LNCAP (cell line): ENCODE data around the gene CEACAM18.

Experiments
- CTCF ChIP-seq: fragments of 450-650 bp; IDR thresholded peaks from 2 replicates; pipeline ENCODE4 v1.5.1; 2017; ENCODE audit warnings: mild to moderate bottlenecking

The CEACAM18 gene

GRCh38 chr19:51478381-51479234, at the start of gene CEACAM18:
TSS of gene CEACAM18 (plus strand) at chr19:51478539.
- no peak for TF ChIP-seq CTCF

GRCh38 chr19:51430221-51430620, 48.1 kb upstream of the CEACAM18 start:
- TF ChIP-seq CTCF: no peak

GRCh38 chr19:51431124-51431523, 47.2 kb upstream of the CEACAM18 start:
- no peak for TF ChIP-seq CTCF

- TF ChIP-seq CTCF: no peak
These were observed 45.3 kb upstream of the CEACAM18 start for GRCh38 chr19:51433043-51433442.

- TF ChIP-seq CTCF: no peak
These were observed 43.9 kb upstream of the CEACAM18 start for GRCh38 chr19:51434456-51434855.

GRCh38 chr19:51439021-51439465, 39.3 kb upstream of the CEACAM18 start:
- peak; percentile 46; the same call in 1 of the 2 replicates for TF ChIP-seq CTCF

GRCh38 chr19:51440052-51440451, 38.3 kb upstream of the CEACAM18 start:
- no peak for TF ChIP-seq CTCF
